HCT116 (cell line): ENCODE data around the gene ICE1. TPM values are rescaled to one million over a fixed set of nuclear protein-coding genes. Genes with fewer than 3 reads are reported as not detected.

Source experiments
- ATAC-seq: fragments of 200-7000 bp; cut with Tn5 transposase; 2 replicates; pipeline ENCODE4 v1.9.1; 2020; ENCODE audit warnings: mild to moderate bottlenecking, moderate library complexity
- BruUV-seq: library from RNA; stranded (reverse); fragments of 400-500 nt; replicated peaks from 2 replicates; lab custom pipeline; 2021; lab: Mats Ljungman, UMichigan
- CTCF ChIA-PET: fragments of 300-600 bp; sonication (Branson Sonifier 250); formaldehyde crosslinking; loops from one replicate; lab custom pipeline; 2021; ENCODE audit warnings: antibody characterized with exemption; lab: Charles Lee
- POLR2A ChIA-PET: fragments of 300-600, 350-600 bp; sonication (Branson Sonifier 250); formaldehyde crosslinking; loops from one replicate; lab custom pipeline; 2021; ENCODE audit warnings: antibody characterized with exemption; lab: Charles Lee
- RAD21 ChIA-PET, 2 experiments: fragments of 300-600 bp; sonication (Branson Sonifier 250); formaldehyde crosslinking; loops; one replicate each; lab custom pipeline; 2023; ENCODE audit warnings: low total read pairs in 2 of 2; ENCODE audit not compliant: uncharacterized antibody in 2 of 2, unreplicated experiment in 2 of 2, low non-redundant PET in 1 of 2; lab: Charles Lee
- DNase-seq: peaks from one replicate; pipeline ENCODE4 v3.0.0-alpha.2; 2010; ENCODE audit warnings: low read depth, low spot score
- H2AFZ ChIP-seq: fragments of 200-600 bp; shearing (Covaris generic), sonication (generic); 2 replicates; pipeline ENCODE4 v1.6.1; 2017; ENCODE audit warnings: low read depth, mixed run types, mixed read lengths, antibody characterized with exemption, low read length; ENCODE audit not compliant: poor library complexity, severe bottlenecking
- H3K27ac ChIP-seq: 2 replicates; pipeline ENCODE4 v1.5.1; 2012; ENCODE audit warnings: low read depth, low read length
- H3K27me3 ChIP-seq: fragments of 200-600 bp; sonication (generic); 2 replicates; pipeline ENCODE4 v1.6.1; 2016; ENCODE audit warnings: mixed run types, low read length, mixed read lengths; ENCODE audit not compliant: insufficient read depth
- H3K36me3 ChIP-seq, 2 experiments: fragments of 200-500 bp in 1 of 2; fragments of 200-600 bp in 1 of 2; sonication (Bioruptor generic) in 1 of 2; sonication (generic) in 1 of 2; 2 replicates each; pipeline versions ENCODE4 v1.5.1 to v1.6.1; 2014 to 2016; ENCODE audit warnings: low read length in 2 of 2, inconsistent platforms in 1 of 2, mixed read lengths in 1 of 2, mixed run types in 1 of 2; ENCODE audit not compliant: insufficient read depth in 2 of 2, control insufficient read depth in 1 of 2
- H3K4me1 ChIP-seq, 2 experiments: fragments of 200-600 bp in 1 of 2; sonication (generic) in 1 of 2; 2 replicates each; pipeline versions ENCODE4 v1.5.1 to v1.6.1; 2012 to 2017; ENCODE audit warnings: low read length in 2 of 2, inconsistent platforms in 1 of 2, mild to moderate bottlenecking in 1 of 2, mixed read lengths in 1 of 2, mixed run types in 1 of 2, moderate library complexity in 1 of 2; ENCODE audit not compliant: insufficient read depth in 2 of 2, control insufficient read depth in 1 of 2
- H3K4me2 ChIP-seq: fragments of 200-600 bp; sonication (generic); 2 replicates; pipeline ENCODE4 v1.6.1; 2017; ENCODE audit warnings: mixed run types, low read length, mixed read lengths
- H3K4me3 ChIP-seq, 2 experiments: fragments of 200-600 bp in 1 of 2; sonication (generic) in 1 of 2; replicated peaks in 1 of 2; 2 replicates each; pipeline ENCODE4 v1.5.1; 2011 to 2016; ENCODE audit warnings: low read length in 2 of 2, control low read depth in 1 of 2, low read depth in 1 of 2, mild to moderate bottlenecking in 1 of 2, mixed read lengths in 1 of 2, mixed run types in 1 of 2
- H3K79me2 ChIP-seq: fragments of 200-600 bp; sonication (generic); 2 replicates; pipeline ENCODE4 v1.6.1; 2017; ENCODE audit warnings: mild to moderate bottlenecking, mixed run types, low read length, moderate library complexity, mixed read lengths; ENCODE audit not compliant: insufficient read depth
- H3K9ac ChIP-seq: fragments of 200-600 bp; sonication (generic); 2 replicates; pipeline ENCODE4 v1.6.1; 2016; ENCODE audit warnings: low read length, mixed read lengths
- H3K9me2 ChIP-seq: fragments of 200-600 bp; sonication (generic), shearing (Covaris generic); 2 replicates; pipeline ENCODE4 v1.6.1; 2017; ENCODE audit warnings: mixed run types, mild to moderate bottlenecking, moderate library complexity; ENCODE audit not compliant: insufficient read depth
- H3K9me3 ChIP-seq, 2 experiments: fragments of 200-500 bp in 1 of 2; fragments of 200-600 bp in 1 of 2; sonication (Bioruptor generic) in 1 of 2; sonication (generic) in 1 of 2; 2 replicates each; pipeline ENCODE4 v1.6.1; 2014 to 2017; ENCODE audit warnings: low read length in 2 of 2, mixed read lengths in 2 of 2, inconsistent platforms in 1 of 2, low read depth in 1 of 2, mild to moderate bottlenecking in 1 of 2, mixed run types in 1 of 2, moderate library complexity in 1 of 2; ENCODE audit not compliant: control insufficient read depth in 1 of 2, insufficient read depth in 1 of 2
- H4K20me1 ChIP-seq: fragments of 200-600 bp; sonication (generic), shearing (Covaris generic); 2 replicates; pipeline ENCODE4 v1.6.1; 2017; ENCODE audit warnings: mixed run types, mild to moderate bottlenecking, moderate library complexity; ENCODE audit not compliant: insufficient read depth
- ELF1 ChIP-seq: IDR thresholded peaks from 2 replicates; pipeline ENCODE4 v1.6.1; 2012; ENCODE audit warnings: low read depth, borderline replicate concordance
- EZH2 ChIP-seq: fragments of 200-600 bp; sonication (generic); IDR thresholded peaks from 2 replicates; pipeline ENCODE4 v1.6.1; 2017; ENCODE audit warnings: antibody characterized with exemption, mixed run types
- EZH2phosphoT487 ChIP-seq: fragments of 200-600 bp; IDR thresholded peaks from 2 replicates; pipeline ENCODE4 v1.6.1; 2018; ENCODE audit warnings: antibody characterized with exemption, borderline replicate concordance
- FOSL1 ChIP-seq: IDR thresholded peaks from 2 replicates; pipeline ENCODE4 v1.6.1; 2012; ENCODE audit warnings: low read depth
- MAX ChIP-seq: IDR thresholded peaks from 2 replicates; pipeline ENCODE4 v1.6.1; 2012
- POLR2A ChIP-seq: IDR thresholded peaks from 2 replicates; pipeline ENCODE4 v1.7.0; 2011; ENCODE audit warnings: borderline replicate concordance; ENCODE audit not compliant: insufficient read depth, insufficient read length; ENCODE audit errors: extremely low read depth
- POLR2AphosphoS5 ChIP-seq: IDR thresholded peaks from 2 replicates; pipeline ENCODE4 v1.6.1; 2011; ENCODE audit warnings: mild to moderate bottlenecking, low read depth, low read length, moderate library complexity
- REST ChIP-seq: IDR thresholded peaks from 2 replicates; pipeline ENCODE4 v1.6.1; 2012; ENCODE audit warnings: low read depth
- SIN3A ChIP-seq: IDR thresholded peaks from 2 replicates; pipeline ENCODE4 v1.6.1; 2012; ENCODE audit warnings: low read depth
- SP1 ChIP-seq: IDR thresholded peaks from 2 replicates; pipeline ENCODE4 v1.6.1; 2012; ENCODE audit warnings: low read depth
- YY1 ChIP-seq: IDR thresholded peaks from 2 replicates; pipeline ENCODE4 v1.6.1; 2011; ENCODE audit warnings: low read length, low read depth, moderate library complexity, mild to moderate bottlenecking; ENCODE audit not compliant: insufficient replicate concordance; ENCODE audit errors: extremely low read depth
- ZFX ChIP-seq: fragments of 450-650 bp; IDR thresholded peaks from 2 replicates; pipeline ENCODE4 v1.6.1; 2017
- intact Hi-C: fragments of 100-400 bp; cut with micrococcal nuclease; formaldehyde crosslinking; loops from 2 replicates; pipeline ENCODE4 v1.10.0; 2022
- total RNA-seq: library from RNA; stranded (reverse); gene quantifications from one replicate; pipeline ENCODE4 v1.2.1, GENCODE V29; 2021; ENCODE audit not compliant: unreplicated experiment

Gene ICE1
- total RNA-seq, 1 experiment from 2014 or later: 30.0 TPM

GRCh38 chr5:5536871-5537270 lies 114.4 kb downstream of the ICE1 start:
- no peaks in the 10 kb centered on the region for H3K9me2 ChIP-seq
- H3K79me2 ChIP-seq: no peaks in the 10 kb centered on the region
- H3K9me3 ChIP-seq: no peaks in the 10 kb centered on the region
- no peaks in the 10 kb centered on the region for H3K4me1 ChIP-seq
- no peak overlapping the region for H3K9ac ChIP-seq
- peaks cover 32% of the 10 kb centered on the region for H3K27me3 ChIP-seq
- BruUV-seq: no TSS peak
- no peak overlapping the region for H3K4me2 ChIP-seq
- ChIA-PET CTCF (no interaction called here), RAD21 (no interaction called here), POLR2A (no interaction called here)
- DNase-seq: no peak
- no peak overlapping the region for H3K4me3 ChIP-seq
- H3K36me3 ChIP-seq: no peaks in the 10 kb centered on the region
- H4K20me1 ChIP-seq: no peaks in the 10 kb centered on the region
- no peak for ATAC-seq
- TF ChIP-seq POLR2A: no peak
- H2AFZ ChIP-seq: no peak overlapping the region
- H3K27ac ChIP-seq: no peak overlapping the region
- intact Hi-C loops: no loop called here

GRCh38 chr5:5537426-5537825 lies 114.9 kb downstream of the ICE1 start:
- H3K27ac ChIP-seq: no peak overlapping the region

More at GRCh38 chr5:5537426-5537825, 114.9 kb downstream of the ICE1 start:
- BruUV-seq: no TSS peak
- intact Hi-C loops: no loop called here
- Histone ChIP-seq H3K9me2 (no peaks in the 10 kb centered on the region), H3K27me3 (peaks cover 28% of the 10 kb centered on the region), H3K9me3 (no peaks in the 10 kb centered on the region), H3K4me2 (no peak overlapping the region), H2AFZ (no peak overlapping the region), H4K20me1 (no peaks in the 10 kb centered on the region), H3K4me3 (no peak overlapping the region), H3K9ac (no peak overlapping the region), H3K4me1 (no peaks in the 10 kb centered on the region), H3K79me2 (no peaks in the 10 kb centered on the region), H3K36me3 (no peaks in the 10 kb centered on the region)
- POLR2A ChIA-PET: no interaction called here
- no peak for DNase-seq
- RAD21 ChIA-PET: no interaction called here
- CTCF ChIA-PET: no interaction called here
- no peak for ATAC-seq
- no peak for TF ChIP-seq EZH2phosphoT487
- no peak for TF ChIP-seq YY1
- no peak for TF ChIP-seq REST
- no peak for TF ChIP-seq SP1
- TF ChIP-seq ELF1: no peak
- TF ChIP-seq SIN3A: no peak
- no peak for TF ChIP-seq MAX
- TF ChIP-seq POLR2AphosphoS5: no peak
- no peak for TF ChIP-seq EZH2
- TF ChIP-seq FOSL1: no peak
- TF ChIP-seq POLR2A: no peak
- TF ChIP-seq ZFX: no peak
